AG10803 (cell line): ENCODE measurements around the gene TOMM7.

Experiments used
- DNase-seq: peaks from one replicate; pipeline ENCODE4 v3.0.0; 2010; ENCODE audit warnings: low read depth
- H3K4me3 ChIP-seq: 2 replicates; pipeline ENCODE4 v1.5.1; 2011; ENCODE audit warnings: mild to moderate bottlenecking, low read length, control low read depth
- TF ChIP-seq, protein P1 (sequence below): conservative IDR thresholded peaks from 2 replicates; pipeline ENCODE4 v1.5.1; 2011; ENCODE audit warnings: mild to moderate bottlenecking, low read length, control low read depth, inconsistent platforms

The TOMM7 gene

DNA sequence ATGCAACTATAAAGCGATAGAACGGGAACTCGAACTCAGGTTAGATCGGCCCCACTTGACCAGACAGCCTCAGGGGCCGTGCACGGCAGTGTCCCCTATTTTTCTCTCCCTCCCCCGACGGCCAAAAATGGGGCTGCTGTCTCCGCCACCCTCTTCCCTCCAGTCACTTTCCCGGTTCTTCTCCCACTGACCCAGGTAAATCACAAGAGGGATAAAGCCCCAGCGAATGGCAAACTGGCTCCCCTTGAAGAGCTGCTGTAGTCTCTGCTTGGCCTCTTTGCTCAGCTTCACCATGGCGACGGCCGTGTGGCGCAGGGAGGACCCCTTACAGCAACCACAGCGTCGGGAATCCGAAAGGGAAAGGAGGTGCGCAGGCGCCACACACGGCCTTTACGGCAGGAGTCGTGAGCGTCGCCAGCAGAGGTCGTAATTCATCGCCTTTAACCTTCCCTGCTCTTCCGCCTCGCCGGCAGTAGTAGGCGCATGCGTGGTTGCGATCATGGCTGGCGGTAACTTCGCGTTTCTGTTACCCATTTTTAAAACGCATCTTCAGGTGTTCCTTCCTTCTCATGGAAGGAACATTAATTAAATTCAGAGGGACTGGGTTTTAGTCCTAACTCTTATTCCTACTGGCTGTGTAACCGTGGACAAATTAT, at the start of gene TOMM7:
Gene TOMM7, minus strand, starts transcription at position 364 of the 656 bp plus-strand sequence. Its CDS starts 70 bp downstream, at position 294.
- H3K4me3 ChIP-seq: peak within 1 kb of the TSS; percentile 98
- DNase-seq: peak; percentile 98
- TF ChIP-seq, protein P1, sequence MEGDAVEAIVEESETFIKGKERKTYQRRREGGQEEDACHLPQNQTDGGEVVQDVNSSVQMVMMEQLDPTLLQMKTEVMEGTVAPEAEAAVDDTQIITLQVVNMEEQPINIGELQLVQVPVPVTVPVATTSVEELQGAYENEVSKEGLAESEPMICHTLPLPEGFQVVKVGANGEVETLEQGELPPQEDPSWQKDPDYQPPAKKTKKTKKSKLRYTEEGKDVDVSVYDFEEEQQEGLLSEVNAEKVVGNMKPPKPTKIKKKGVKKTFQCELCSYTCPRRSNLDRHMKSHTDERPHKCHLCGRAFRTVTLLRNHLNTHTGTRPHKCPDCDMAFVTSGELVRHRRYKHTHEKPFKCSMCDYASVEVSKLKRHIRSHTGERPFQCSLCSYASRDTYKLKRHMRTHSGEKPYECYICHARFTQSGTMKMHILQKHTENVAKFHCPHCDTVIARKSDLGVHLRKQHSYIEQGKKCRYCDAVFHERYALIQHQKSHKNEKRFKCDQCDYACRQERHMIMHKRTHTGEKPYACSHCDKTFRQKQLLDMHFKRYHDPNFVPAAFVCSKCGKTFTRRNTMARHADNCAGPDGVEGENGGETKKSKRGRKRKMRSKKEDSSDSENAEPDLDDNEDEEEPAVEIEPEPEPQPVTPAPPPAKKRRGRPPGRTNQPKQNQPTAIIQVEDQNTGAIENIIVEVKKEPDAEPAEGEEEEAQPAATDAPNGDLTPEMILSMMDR: peak; percentile 17; the same call in 1 of the 2 replicates

- DNase-seq: no peak
- TF ChIP-seq, protein P1: no peak
- no peak overlapping the region for H3K4me3 ChIP-seq
Observed at GRCh38 chr7:22872096-22872807, 49.6 kb upstream of the TOMM7 start.

DNA sequence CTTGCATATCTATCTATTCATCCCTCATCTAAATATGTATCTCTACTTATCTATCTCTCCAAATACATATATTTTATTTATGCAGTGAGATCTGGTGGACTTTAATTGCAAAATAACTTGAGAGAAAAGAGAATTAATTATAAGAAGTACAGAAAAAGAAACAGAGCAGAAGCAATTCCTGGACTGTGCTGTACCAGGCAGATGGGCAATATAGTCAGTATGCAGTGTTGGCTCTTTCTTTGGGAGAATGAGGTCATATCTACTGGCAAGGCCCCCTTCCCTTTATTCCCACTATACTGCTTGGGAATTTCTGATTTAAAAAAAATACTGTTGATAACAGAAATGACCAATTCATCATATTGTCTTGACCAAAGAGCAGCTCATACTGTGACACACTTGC, 49.0 kb upstream of the TOMM7 start:
- TF ChIP-seq, protein P1: no peak
- no peak for DNase-seq
- H3K4me3 ChIP-seq: no peak overlapping the region

GRCh38 chr7:22868509-22868908, 45.9 kb upstream of the TOMM7 start:
- no peak for DNase-seq
- TF ChIP-seq, protein P1: no peak
- no peak overlapping the region for H3K4me3 ChIP-seq

DNA sequence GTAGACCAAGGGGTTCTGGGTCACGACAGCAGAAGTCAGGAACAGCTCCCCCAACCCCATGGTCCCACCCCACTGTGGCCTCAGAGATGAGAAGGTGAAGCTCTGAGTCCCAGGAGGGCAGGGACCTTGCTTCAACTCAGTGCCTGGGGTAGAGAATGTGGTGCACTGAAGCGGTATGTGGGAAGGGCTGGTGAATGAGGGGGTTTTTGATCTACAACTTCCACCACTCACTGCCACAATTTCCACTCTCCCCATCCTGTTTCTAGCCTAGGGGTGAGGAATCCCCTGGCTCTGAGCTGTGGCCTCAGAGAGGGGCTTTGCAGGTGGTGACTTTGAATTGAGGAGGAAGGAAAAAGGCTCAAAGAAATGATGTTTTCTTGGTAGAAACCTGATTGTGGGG, 44.9 kb upstream of the TOMM7 start:
- no peak overlapping the region for H3K4me3 ChIP-seq
- TF ChIP-seq, protein P1: no peak
- no peak for DNase-seq

DNA sequence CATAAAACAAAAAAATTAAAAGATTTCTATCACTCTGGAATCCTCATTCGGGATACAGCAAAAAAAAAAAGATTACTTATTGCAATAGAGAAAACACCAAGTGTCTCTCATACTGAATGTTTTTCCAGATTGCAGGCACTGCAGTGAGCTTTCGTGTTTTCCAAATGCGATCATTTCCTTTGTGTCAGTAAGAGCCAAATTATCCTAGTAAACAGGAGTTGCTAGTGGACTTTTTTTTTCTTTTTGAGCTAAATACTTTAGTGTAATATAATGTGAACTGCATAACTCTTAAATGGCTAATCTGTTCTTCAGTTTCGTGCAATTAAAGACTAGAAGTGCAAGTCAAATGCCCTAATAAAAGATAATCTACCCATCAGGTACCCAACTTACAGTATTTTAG, 44.4 kb upstream of the TOMM7 start:
- TF ChIP-seq, protein P1: no peak
- peak; percentile 95 for DNase-seq
- no peak overlapping the region for H3K4me3 ChIP-seq

- H3K4me3 ChIP-seq: no peak overlapping the region
- peak; percentile 54 for DNase-seq
- TF ChIP-seq, protein P1: no peak
Observed at GRCh38 chr7:22865602-22865960, 42.9 kb upstream of the TOMM7 start.
